HG03575 (cell line): ENCODE measurements around the gene HFM1.
"Not testable (repeated sequence)": the region's sequence is repeated elsewhere in the genome, so short reads cannot be mapped to it uniquely, and the experiment has no call there.

ENCODE experiments used
- ATAC-seq: cut with Tn5 transposase; IDR thresholded peaks from one replicate; pipeline ENCODE4 v1.9.1; 2021; ENCODE audit not compliant: unreplicated experiment, insufficient number of reproducible peaks, low FRiP score; ENCODE audit errors: extremely low read depth

The HFM1 gene, protein sequence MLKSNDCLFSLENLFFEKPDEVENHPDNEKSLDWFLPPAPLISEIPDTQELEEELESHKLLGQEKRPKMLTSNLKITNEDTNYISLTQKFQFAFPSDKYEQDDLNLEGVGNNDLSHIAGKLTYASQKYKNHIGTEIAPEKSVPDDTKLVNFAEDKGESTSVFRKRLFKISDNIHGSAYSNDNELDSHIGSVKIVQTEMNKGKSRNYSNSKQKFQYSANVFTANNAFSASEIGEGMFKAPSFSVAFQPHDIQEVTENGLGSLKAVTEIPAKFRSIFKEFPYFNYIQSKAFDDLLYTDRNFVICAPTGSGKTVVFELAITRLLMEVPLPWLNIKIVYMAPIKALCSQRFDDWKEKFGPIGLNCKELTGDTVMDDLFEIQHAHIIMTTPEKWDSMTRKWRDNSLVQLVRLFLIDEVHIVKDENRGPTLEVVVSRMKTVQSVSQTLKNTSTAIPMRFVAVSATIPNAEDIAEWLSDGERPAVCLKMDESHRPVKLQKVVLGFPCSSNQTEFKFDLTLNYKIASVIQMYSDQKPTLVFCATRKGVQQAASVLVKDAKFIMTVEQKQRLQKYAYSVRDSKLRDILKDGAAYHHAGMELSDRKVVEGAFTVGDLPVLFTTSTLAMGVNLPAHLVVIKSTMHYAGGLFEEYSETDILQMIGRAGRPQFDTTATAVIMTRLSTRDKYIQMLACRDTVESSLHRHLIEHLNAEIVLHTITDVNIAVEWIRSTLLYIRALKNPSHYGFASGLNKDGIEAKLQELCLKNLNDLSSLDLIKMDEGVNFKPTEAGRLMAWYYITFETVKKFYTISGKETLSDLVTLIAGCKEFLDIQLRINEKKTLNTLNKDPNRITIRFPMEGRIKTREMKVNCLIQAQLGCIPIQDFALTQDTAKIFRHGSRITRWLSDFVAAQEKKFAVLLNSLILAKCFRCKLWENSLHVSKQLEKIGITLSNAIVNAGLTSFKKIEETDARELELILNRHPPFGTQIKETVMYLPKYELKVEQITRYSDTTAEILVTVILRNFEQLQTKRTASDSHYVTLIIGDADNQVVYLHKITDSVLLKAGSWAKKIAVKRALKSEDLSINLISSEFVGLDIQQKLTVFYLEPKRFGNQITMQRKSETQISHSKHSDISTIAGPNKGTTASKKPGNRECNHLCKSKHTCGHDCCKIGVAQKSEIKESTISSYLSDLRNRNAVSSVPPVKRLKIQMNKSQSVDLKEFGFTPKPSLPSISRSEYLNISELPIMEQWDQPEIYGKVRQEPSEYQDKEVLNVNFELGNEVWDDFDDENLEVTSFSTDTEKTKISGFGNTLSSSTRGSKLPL (N-terminal part only)

GRCh38 chr1:91404151-91405012 lies at the start of gene HFM1:
Gene HFM1 (minus strand): TSS chr1:91404837. CDS start chr1:91401082, 3,755 bp downstream.
- peak; percentile 70 for ATAC-seq

DNA sequence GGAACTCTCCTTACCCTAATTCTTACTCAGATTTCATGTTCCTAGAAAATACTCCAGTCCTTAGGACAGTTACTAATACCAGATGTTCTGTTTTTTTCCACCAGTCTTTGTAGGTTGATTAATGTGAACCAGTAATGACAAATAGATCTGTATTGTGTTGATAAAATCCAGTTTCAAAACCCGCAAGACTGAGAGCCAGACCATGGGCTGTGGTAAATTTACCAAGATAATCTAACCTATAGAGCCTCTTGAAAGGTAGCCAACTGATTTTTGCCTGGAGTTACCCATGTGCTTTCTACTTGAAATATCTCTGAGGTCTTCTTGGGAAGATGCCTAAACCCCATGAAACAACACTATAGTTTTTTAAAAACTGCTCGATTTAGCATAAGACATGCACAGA lies 49.5 kb upstream of the HFM1 start:
- ATAC-seq: no peak

DNA sequence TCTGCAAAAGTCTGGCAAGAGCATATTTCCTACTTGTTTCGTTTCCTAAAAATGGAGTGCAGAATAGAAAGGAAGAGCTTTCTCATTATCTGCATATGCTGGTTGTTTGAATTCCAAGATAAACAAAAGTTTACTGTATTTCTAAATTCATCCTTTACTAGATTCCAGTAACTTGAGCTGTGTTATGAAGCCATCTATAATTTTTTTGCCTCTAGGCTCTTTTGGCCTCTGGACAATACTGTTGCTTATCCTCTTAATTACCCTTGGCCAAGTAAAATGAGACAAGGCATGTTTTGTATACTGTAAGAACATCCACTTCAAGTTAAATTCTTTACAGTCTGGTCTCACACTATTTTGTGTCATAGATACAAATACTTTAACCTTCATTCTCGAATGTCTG lies 45.6 kb upstream of the HFM1 start:
- no peak for ATAC-seq

DNA sequence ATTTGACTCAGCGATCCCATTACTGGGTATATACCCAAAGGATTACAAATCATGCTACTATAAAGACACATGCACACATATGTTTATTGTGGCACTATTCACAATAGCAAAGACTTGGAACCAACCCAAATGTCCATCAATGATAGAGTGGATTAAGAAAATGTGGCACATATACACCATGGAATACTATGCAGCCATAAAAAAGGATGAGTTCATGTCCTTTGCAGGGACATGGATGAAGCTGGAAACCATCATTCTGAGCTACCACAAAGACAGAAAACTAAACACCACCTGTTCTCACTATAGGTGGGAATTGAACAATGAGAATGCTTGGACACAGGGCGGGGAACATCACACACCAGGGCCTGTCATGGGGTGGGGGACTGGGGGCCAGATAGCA lies 43.1 kb upstream of the HFM1 start:
- not testable (repeated sequence) for ATAC-seq

DNA sequence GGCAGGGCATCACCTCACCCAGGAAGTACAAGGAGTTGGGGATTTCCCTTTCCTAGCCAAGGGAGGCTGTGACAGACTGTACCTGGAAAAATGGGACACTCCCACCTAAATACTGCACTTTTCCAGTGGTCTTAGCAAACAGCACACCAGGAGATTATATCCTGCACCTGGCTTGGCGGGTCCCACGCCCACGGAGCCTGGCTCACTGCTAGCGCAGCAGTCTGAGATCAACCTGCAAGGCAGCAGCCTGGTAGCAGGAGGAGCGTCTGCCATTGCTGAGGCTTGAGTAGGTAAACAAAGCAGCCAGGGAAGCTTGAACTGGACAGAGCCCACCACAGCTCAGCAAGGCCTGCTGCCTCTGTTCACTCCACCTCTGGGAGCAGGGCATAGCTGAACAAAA lies 37.3 kb upstream of the HFM1 start:
- not testable (repeated sequence) for ATAC-seq

DNA sequence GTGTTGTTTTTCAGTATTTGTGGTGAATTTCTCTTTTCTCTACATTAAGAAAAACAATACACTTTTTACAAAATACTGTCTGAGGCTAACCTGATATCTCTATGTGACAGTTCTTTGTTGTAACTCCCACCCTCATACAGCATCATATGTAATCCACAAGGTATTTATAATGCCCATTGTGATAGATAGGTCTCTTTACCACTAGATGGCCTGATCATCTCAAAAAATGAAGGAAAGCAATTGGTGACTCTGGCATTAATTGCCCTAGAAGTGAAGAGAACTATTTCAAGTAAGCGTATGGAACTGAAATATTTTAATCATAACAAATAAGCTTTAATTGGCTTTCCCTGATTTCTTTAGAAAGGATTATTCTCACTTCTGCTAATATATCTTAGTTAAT lies 36.2 kb upstream of the HFM1 start:
- no peak for ATAC-seq

DNA sequence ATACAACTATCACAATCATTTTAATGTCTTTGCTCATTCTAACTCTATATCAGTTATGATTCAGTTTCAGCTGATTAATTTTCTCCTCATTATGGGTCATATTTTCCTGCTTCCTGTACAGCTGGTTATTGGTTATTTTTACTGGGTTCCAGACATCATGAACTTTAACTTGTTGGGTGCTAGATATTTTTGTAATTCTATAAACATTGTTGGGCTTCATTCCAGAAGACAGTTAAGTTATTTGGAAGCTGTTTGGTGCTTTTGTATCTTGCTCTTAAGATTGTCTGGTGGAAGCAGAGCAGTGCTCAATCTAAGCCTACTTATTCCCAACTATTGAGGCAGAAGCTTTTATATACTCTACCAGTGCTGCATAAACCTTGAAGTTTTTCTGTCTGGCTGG lies 34.4 kb upstream of the HFM1 start:
- no peak for ATAC-seq

DNA sequence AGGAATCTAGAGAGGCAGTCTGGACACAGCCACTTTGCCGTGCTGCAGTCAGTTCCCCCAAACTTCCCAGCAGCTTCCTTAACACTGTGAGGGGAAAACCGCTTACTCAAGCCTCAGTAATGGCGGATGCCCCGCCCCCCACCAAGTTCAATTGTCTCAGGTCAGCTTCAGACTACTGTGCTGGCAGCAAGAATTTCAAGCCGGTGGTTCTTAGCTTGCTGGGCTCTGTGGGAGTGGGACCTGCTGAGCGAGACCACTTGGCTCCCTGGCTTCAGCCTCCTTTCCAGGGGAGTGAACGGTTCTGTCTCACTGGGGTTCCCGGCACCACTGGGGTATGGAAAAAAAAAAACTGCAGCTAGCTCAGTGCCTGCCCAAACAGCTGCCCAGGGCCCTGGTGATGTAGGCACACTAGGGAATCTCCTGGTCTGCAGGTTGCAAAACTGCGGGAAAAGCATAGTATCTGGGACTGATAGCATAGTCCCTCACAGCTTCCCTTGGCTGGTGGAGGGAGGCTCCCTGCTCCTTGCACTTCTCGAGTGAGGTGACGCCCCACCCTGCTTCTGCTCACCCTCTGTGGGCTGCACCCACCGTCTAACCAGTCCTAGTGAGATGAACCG lies 23.7 kb upstream of the HFM1 start:
- ATAC-seq: no peak

DNA sequence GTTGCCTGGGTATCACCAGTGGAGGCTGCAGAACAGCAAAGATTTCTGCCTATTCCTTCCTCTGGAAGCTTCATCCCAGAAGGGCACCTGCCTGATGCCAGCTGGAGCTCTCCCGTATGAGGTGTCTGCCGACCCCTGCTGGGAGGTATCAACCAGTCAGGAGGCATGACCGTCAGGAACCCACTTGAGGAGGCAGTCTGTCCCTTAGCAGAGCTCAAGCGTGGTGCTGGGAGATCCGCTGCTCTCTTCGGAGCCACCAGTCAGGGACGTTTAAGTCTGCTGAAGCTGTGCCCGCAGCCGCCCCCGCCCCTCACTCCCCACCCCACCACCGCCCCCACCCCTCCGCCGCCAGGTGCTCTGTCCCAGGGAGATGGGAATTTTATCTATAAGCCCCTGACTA lies 23.1 kb upstream of the HFM1 start:
- no peak for ATAC-seq

DNA sequence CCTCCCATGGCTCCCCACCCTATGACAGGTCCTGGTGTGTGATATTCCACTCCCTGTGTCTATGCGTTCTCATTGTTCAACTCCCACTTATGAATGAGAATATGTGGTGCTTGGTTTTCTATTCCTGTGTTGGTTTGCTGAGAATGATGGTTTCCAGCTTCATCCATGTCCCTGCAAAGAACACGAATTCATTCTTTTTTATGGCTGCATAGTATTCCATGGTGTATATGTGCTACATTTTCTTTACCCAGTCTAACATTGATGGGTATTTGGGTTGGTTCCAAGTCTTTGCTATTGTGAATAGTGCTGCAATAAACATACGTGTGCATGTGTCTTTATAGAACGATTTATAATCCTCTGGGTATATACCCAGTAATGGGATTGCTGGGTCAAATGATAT lies 17.9 kb upstream of the HFM1 start:
- ATAC-seq: not testable (repeated sequence)

- ATAC-seq: no peak
Observed at GRCh38 chr1:91412371-91412770, 7.7 kb upstream of the HFM1 start.

GRCh38 chr1:91406773-91407389 lies 2.2 kb upstream of the HFM1 start:
- no peak for ATAC-seq

GRCh38 chr1:91402023-91402422 lies 2.6 kb downstream of the HFM1 start:
- ATAC-seq: no peak

DNA sequence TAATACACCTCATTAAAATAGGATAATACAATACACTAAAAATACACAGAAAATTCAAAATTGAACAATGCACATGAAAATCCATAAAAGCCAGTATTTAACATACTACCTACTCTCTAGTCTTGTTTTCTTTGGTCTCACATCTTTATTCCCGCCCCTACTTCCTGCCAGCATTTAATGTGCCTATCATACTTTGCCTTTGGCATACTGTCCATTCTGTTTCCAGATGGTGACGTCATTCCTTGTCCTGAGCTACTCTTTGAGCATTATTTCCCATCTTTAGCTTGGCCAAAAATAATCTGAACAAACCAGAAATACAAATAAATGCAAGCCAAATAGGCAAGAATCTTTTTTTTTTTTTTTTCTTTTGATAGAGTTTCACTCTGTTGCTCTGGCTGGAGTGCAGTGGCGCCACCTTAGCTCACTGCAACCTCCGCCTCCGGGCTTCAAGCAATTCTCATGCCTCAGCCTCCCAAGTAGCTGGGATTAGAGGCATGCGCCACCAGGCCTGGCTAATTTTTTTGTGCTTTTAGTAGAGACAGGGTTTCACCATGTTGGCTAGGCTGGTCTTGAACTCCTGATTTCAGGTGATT lies 4.4 kb downstream of the HFM1 start:
- no peak for ATAC-seq

DNA sequence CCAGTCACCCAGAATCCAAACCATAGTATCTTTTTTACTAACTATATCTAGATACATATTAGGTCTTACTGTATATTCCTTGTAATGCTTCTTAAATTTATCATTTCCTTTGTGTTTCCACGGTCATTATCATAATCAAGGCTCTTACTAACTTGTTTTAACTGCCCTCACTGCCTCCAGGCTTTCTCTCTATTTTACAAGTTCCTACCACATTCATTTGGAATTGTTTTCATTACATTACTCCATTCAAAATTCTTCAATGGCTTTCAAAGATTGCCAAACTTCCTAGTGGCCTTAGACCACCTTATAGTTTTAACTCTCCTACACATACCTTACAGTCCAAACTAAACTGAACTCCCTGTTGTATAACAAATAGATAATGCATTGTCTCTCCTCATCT lies 6.3 kb downstream of the HFM1 start:
- no peak for ATAC-seq

- no peak for ATAC-seq
Observed at GRCh38 chr1:91397605-91398004, 7.0 kb downstream of the HFM1 start.

DNA sequence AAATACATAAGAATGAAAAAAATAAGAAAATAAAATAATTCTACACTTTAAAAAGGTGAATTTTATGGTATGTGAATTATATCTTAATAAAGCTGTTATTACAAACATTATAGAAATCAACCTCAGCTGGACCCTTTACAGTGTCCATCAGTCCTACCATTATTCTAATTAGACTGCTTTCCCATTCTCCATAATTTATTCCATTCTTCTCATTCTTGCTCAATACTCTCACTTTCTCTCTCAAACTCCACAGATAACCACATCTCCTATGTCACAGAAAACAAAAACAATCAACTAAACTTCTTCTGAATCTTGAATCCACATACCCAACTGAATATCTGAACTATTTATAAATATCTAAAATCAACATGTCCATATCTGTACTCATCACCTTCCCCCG lies 11.6 kb downstream of the HFM1 start:
- ATAC-seq: no peak
